Right lung (tissue), 5 donors: ENCODE results near the gene SNX9. TPM values are rescaled to one million over a fixed set of nuclear protein-coding genes. Genes with fewer than 3 reads are reported as not detected.
"Not testable (repeated sequence)": the region's sequence is repeated elsewhere in the genome, so short reads cannot be mapped to it uniquely, and the experiment has no call there.

Experiments used
- DNase-seq, 2 donors: peaks; one replicate each; pipeline ENCODE4 v3.0.0-alpha.2; 2013
- polyA plus RNA-seq, 5 donors: library from polyadenylated mRNA; unstranded; fragments of 120-200 nt; gene quantifications; one replicate each; pipeline versions ENCODE4 v1.2.1 to v1.2.3, GENCODE V29; 2013; ENCODE audit warnings: inconsistent platforms in 1 of 5, low replicate concordance in 1 of 5; ENCODE audit not compliant: insufficient read length in 5 of 5, insufficient read depth in 1 of 5

SNX9 gene
- polyA plus RNA-seq, 5 donors = 36.2 to 46.5 (median 37.8) TPM

GRCh38 chr6:157912326-157912725 is 89.3 kb downstream of the SNX9 start:
- DNase-seq = peak; percentile 39 to 49

DNA sequence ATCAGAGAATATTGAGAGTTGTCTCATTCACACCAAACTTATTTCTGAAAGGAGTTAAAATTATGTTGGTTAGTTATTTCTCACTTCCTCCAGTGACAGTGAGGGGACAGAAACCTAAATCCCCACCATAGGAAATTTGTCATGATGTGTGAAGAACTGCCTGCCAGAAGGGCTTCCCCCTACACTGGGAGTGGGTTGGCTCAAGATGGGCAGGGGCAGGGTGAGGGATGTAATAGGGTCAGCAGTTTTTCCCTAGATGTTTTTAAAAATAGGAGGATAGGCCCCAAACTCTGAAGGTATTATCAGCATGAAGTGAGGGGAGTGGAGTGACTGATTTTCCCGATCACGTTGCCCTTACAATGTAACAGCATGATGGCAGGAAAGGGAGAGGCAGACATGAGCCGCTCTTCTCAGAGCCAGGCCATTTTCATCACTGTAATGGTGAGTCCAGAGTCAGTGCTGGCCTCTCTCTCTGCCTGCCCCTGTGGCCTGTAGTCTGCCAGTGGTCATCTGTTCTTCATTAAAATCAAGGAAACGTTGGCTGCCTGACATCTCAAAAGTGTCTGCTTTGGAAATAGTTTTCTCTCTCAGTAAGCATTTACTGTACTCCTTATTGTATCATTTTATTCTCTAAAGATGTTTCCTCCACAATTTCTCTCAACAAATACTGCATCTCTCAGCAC is 98.8 kb downstream of the SNX9 start:
- no peak for DNase-seq

GRCh38 chr6:157925771-157926170 is 102.7 kb downstream of the SNX9 start:
- no peak for DNase-seq

DNA sequence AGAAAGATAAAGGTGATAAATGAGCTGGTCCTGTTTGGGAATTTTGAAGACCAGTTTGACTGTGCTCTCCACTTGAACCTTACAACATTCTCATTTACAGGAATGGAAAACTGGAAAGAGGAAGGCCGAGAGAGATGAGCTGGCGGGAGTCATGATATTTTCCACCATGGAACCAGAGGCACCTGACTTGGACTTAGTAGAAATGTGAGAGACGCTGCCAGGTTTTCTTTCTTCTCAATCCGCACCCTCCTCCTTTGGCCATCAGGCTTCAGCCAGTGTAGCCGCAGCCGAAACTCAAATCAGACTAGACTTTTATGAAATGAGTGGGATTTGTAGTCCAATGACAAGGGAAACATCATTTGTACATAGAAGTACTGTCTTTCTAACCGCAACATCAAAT is 104.0 kb downstream of the SNX9 start:
- no peak for DNase-seq

GRCh38 chr6:157928428-157928827 is 105.4 kb downstream of the SNX9 start:
- no peak for DNase-seq

DNA sequence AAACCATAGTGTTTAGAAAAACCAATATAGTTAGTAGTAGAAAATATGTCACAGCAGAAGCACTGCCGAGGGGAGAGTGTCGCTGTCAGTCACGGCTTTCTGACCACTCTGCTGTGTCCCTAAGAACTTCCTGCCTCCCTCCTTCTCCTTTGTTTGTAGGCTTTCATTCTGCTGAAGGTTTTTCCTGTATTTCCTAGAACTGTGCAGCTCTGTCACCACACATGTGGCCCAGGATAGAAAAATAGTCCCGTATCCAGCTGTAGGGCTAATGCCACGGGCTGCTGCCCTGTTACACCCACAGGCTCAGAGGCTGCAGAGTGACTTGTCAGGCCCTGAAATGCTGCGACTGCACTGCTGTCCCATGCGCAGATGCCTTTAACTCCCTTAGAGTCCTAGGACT is 106.0 kb downstream of the SNX9 start:
- DNase-seq = no peak

DNA sequence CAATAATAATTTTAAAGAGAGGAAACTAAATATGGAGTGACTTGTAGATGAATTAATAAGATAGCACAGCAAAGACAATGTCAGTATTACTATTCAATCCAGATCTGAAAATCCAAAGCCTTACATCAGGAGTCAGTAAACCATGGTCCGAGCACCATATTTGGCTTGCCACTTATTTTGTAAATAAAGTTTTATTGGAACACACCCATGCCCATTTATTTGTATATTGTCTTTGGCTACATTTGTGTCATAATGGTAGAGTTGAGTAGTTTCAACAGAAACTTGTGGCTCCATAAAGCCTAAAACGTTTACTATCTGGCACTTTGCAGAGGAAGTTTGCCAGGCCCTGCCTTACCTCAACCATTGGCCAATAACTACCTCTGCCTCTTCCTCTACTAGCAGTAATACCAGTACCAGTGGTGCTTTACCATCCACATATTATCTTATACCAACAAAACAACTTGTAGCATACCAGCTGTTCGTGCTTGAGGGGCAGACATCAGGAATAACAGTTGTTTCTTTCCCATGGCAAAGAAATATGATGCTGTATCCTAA is 106.8 kb downstream of the SNX9 start:
- DNase-seq = no peak

DNA sequence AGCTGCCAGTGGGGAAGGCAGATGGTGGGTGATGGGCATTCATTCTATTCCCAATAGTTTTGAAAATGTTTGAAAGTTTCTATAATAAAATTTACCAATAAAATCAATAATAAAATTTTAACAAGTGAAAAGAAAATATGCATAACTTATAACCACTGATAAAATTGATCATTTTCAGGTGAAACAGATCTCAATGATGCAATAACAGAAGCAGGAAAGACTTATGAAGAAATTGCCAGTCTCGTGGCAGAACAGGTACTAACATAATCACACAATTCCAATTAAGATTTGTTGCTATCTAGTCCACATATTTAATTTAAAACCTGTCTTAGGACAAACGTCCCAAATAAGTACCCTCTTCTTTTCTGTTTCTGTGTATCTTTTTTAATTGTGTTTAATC is 112.7 kb downstream of the SNX9 start:
- no peak for DNase-seq

DNA sequence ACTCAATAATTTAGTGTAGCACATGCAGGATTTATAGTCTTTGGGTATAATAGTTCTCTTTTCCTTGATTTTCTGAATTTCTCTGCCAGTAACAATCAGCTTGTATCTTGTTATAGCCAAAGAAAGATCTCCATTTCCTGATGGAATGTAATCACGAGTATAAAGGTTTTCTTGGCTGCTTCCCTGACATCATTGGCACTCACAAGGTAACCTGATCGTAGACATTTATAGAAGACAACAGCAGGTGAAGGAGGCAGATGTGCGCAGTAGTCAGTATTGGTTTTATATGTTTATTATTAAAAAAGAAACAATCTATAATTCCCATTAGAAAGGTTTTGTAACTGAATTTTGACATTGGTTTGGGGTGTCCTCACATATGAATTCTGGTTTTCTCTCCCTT is 114.3 kb downstream of the SNX9 start:
- DNase-seq = no peak

DNA sequence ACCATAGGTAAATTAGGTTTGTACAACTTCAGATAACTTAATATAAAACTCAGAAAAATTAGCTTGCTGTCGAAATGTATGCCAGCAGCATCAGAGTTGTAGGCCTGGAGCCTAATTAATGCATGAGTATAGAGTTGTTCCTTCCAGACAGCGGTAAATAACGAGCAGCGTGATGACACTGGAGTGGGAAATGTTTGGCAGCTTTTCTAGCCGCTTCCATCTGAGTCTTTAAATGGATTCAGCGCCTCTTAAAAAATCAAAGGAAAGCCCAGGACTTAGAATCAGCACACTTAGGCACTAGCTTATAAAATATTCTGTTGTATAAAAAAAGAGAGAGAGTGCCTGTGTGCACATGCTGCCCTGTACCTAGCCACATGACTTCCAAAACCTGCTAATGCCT is 114.9 kb downstream of the SNX9 start:
- no peak for DNase-seq

DNA sequence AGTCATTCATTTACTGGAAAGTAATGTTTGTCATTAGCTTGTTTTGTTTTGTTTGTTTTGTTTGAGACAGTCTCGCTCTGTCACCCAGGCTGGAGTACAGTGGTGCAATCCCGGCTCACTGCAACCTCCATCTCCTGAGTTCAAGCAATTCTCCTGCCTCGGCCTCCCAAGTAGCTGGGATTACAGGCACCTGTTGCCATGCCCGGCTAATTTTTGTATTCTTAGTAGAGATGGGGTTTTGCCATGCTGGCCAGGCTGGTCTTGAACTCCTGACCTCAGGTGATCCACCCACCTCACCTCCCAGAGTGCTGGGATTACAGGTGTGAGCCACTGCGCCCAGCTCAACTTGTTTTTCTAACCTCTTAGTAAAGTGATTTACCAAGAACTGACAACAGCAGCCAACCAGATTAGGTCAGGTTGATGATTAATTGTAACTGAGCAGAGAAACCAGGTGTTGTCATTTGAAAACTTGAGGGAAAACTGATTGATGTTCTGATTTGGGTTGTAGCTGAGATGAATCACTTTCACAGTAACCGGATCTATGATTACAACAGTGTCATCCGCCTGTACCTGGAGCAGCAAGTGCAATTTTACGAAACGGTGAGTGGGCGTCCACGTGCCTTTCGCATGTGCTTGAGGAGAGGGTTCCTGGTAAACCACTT is 117.5 kb downstream of the SNX9 start:
- not testable (repeated sequence) for DNase-seq

DNA sequence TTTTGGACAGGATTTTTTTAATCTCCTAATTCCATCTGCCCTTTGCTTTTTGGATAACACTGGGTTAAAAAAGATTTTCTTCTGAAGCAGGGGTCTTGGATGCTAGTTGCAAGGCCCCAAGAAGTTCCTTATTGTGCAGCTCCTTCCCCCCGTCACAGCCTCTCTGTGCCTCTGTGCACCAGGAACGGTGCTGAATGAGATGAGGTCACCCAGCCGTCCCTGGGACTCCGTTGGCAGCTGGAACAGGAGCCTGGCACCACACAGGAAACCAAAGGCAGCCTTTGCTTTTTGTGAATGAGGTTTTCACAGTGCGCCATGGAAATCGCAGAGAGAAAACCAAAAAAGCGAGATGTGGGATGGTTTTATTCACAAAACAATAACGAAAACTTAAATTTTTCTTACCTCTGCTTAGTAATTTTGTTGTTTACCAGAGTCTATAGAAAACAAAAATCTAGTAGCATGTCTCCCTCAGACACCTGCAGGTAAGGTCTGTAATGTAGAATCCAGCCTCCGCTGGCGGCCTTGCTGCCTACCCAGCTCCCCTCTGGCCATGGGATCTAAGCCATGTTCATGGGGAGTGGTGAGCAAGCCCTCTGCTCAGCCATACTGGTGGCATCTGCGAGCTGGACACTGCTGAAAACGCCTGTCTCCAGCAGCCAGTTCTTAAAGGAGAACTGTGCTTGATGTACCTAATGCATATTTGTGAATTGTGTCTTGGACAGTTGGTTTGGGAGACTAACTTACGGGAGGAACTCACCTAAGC is 118.2 kb downstream of the SNX9 start:
- no peak for DNase-seq

GRCh38 chr6:157942351-157942750 is 119.3 kb downstream of the SNX9 start:
- DNase-seq = no peak

- DNase-seq = no peak
Observed at GRCh38 chr6:157943249-157943963, 120.4 kb downstream of the SNX9 start.

- no peak for DNase-seq
Observed at GRCh38 chr6:157943964-157944283, 120.9 kb downstream of the SNX9 start.

DNA sequence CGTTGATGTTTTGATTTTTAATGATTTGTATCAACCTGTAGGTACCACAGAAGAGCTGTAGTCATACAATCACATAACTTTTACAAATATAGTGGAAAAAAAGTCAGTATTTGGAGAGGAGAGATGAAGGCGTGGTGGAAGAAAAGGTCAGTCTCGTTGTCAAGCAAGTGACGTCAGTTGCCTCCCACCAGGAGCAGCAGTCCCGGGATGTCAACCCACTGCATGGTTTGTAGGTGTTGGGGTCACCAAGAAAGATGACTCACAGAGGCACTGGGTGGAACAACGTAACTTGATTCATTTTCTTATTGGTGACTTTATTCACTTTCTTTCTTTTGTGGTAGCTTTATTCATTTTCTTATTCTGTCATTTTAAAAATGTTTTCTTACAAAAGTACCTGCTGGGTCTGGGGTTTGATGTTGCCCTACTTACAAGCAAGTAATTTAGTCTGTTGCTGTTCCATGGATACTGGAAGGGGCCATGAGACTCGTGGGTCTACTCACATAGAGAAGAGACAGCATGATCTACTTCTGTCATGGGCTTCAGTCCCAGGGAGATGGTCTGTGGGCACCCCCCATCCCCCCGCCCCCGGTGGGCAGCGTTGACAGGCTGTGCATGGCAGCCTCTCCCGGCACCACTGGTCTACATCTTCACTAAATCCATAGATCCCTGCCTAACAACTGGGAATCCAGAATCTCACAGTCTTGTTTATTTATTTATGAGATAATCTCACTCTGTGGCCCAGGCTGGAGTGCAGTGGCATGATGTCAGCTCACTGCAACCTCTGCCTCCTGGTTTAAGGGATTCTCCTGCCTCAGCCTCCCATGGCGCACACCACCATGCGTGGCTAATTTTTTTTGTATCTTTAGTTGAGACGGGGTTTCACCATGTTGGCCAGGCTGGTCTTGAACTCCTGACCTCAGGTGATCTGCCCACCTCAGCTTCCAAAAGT is 122.2 kb downstream of the SNX9 start:
- DNase-seq = no peak

- DNase-seq = no peak
Observed at GRCh38 chr6:157946053-157946617, 123.1 kb downstream of the SNX9 start.

GRCh38 chr6:157946865-157947532 is 124.0 kb downstream of the SNX9 start:
- no peak for DNase-seq

DNA sequence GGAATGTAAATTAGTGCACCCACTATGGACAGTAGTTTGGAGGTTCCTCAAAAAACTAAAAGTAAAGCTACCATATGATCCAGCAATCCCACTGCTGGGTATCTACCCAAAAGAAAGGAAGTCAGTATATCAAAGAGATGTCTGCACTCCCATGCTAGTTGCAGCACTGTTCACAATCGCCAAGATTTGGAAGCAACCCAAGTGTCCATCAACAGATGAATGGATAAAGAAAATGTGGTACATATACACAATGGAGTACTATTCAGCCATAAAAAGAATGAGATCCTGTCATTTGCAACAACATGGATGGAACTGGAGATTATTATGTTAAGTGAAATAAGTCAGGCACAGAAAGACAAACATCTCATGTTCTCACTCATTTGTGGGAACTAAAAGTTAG is 127.9 kb downstream of the SNX9 start:
- not testable (repeated sequence) for DNase-seq

DNA sequence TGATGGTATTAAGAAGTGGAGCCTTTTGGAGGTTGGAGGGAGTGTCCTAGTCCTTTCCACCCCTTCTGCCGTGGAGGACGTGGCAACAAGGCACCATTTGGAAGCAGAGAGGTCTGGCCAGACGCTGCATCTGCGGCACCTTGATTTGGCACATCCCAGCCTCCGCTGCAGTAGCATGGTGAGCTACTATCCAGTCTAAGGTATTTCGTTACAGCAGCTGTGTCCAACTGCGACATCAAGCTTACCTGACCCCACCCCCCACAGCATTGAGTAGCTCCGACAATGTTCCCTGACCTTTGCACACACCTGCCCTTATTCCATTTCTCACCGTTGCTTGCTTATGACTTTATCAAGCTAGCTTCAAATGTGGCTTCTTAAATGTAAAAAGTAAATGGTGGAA is 128.8 kb downstream of the SNX9 start:
- no peak for DNase-seq
